Loucy (cell line): ENCODE measurements around the gene DRICH1.

Experiments used
- CTCF ChIP-seq: fragments of 200-600 bp; sonication (generic); conservative IDR thresholded peaks from 2 replicates; pipeline ENCODE4 v1.5.1; 2014; ENCODE audit warnings: mild to moderate bottlenecking, antibody characterized with exemption, low read length
- EZH2phosphoT487 ChIP-seq: fragments of 200-600 bp; IDR thresholded peaks from 2 replicates; pipeline ENCODE4 v1.6.1; 2018; ENCODE audit warnings: antibody characterized with exemption, mild to moderate bottlenecking, moderate library complexity, borderline replicate concordance

DNA sequence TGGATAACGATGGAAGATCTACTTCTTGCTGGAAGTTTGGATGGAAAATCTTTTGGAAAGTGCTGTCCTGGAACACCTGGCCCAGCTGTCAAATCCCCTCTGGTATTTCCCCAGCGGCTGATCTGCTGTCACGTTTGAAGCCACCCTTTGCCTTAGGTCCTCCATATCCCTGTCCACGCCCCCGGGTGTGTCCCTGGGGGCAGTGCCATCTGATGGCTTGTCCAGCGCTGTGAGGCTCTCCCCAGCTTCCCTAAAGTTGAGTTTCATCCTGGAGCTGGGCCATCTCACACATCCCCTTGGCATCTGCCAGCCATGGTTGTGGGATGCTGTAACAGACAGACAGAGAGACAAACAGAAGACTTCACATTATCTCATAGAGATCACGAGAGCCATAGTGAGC lies 49.0 kb downstream of the DRICH1 start:
- TF ChIP-seq CTCF (no peak), EZH2phosphoT487 (no peak)
